GM12892 (cell line): ENCODE data around the gene SERPINA5.

Source experiments
- POLR2A ChIP-seq: IDR thresholded peaks from 2 replicates; pipeline ENCODE4 v1.6.1; 2011; ENCODE audit warnings: low read depth, low read length, control low read depth
- POLR2AphosphoS5 ChIP-seq: IDR thresholded peaks from 2 replicates; pipeline ENCODE4 v1.6.1; 2011; ENCODE audit warnings: low read depth, low read length, control low read depth

DNA sequence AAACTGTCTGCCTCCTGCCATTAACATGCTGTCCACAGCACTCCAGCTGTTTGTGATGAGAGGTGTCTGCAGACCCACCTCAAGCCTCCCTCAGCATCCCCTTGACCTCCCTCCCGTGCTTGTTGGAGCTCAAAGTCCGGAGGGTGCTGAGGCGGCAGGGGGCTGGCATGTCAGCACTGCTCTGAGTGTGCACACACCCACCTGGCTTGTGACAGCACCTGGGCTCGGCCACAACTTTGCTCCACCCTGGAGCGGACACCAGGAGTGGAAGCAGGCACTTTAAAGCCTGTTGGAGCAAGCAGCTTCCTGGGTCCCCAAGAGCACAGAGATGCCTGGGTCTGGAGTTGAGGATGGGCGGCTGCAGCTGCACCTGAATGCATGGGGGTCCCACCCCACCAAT lies 51.9 kb downstream of the SERPINA5 start:
- no peak for TF ChIP-seq POLR2AphosphoS5
- TF ChIP-seq POLR2A = no peak
